K562 (cell line): ENCODE measurements around the gene POLR2C. TPM values are rescaled to one million over a fixed set of nuclear protein-coding genes. Genes with fewer than 3 reads are reported as not detected.
A peak's percentile ranks its signal among the peaks of the same experiment; 100 is the strongest.

Experiments used
- ARNT ChIP-seq, 2 experiments: fragments of 450-650 bp; IDR thresholded peaks; 2 replicates each; pipeline ENCODE4 v1.6.1; 2016; ENCODE audit warnings: mild to moderate bottlenecking in 1 of 2
- DIDO1 ChIP-seq: fragments of 450-650 bp; IDR thresholded peaks from 2 replicates; pipeline ENCODE4 v1.6.1; 2016; ENCODE audit warnings: low read depth, missing biosample characterization, missing genetic modification characterization
- KHSRP ChIP-seq: fragments of 450-650 bp; IDR thresholded peaks from 2 replicates; pipeline ENCODE4 v1.6.1; 2017
- MAFF ChIP-seq: IDR thresholded peaks from 2 replicates; pipeline ENCODE4 v1.6.1; 2012; ENCODE audit warnings: low read length, improper control_type of control experiment
- MAFK ChIP-seq: IDR thresholded peaks from 2 replicates; pipeline ENCODE4 v1.6.1; 2011; ENCODE audit warnings: low read length, improper control_type of control experiment
- RHOXF2B ChIP-seq: fragments of 250-450 bp; sonication (Bioruptor Pico); conservative IDR thresholded peaks from 2 replicates; pipeline ENCODE4 v1.5.1; 2021
- SMC3 ChIP-seq: conservative IDR thresholded peaks from 2 replicates; pipeline ENCODE4 v1.6.1; 2011; ENCODE audit warnings: low read depth, low read length, improper control_type of control experiment; ENCODE audit not compliant: insufficient read depth
- STAT5A ChIP-seq: IDR thresholded peaks from 2 replicates; pipeline ENCODE4 v1.6.1; 2012; ENCODE audit warnings: low read length, inconsistent platforms, borderline replicate concordance
- TCFL5 ChIP-seq: fragments of 250-450 bp; sonication (Bioruptor Pico); conservative IDR thresholded peaks from 2 replicates; pipeline ENCODE4 v1.6.1; 2021; ENCODE audit warnings: mild to moderate bottlenecking, moderate library complexity, matching md5 sums
- polyA plus RNA-seq, 8 experiments: library from polyadenylated mRNA; depleted of rRNA in 4 of 8; stranded (reverse) in 5 of 8; unstranded in 3 of 8; fragments of >200 nt; fragmentation: Nextera tagmentation in 2 of 8; fragmentation: Illumina TruSeq in 1 of 8; extraction: Ambion mirVana in 2 of 8; extraction: Trizol in 1 of 8; gene quantifications; 2 replicates each; pipeline versions ENCODE4 v1.2.1 to v1.2.3, GENCODE V29; 2011 to 2014; ENCODE audit warnings: inconsistent platforms in 1 of 8, missing spikeins in 1 of 8
- total RNA-seq, 7 experiments: library from RNA; depleted of rRNA in 6 of 7; stranded (reverse); fragments of >200 nt in 6 of 7; fragmentation: Illumina TruSeq in 2 of 7; extraction: Trizol in 2 of 7; gene quantifications; 2 replicates each; pipeline versions ENCODE4 v1.2.1 to v1.2.3, GENCODE V29; 2011 to 2021; ENCODE audit warnings: low replicate concordance in 1 of 7
- TF ChIP-seq, protein P1 (sequence below): fragments of 250-450 bp; sonication (Bioruptor Pico); IDR thresholded peaks from 2 replicates; pipeline ENCODE4 v1.9.0; 2021; ENCODE audit warnings: mild to moderate bottlenecking
- TF ChIP-seq, protein P2 (sequence below): fragments of 450-650 bp; IDR thresholded peaks from 2 replicates; pipeline ENCODE4 v1.6.1; 2016; ENCODE audit warnings: borderline replicate concordance
- TF ChIP-seq, protein P3 (sequence below): fragments of 200-600 bp; sonication (generic); IDR thresholded peaks from one replicate; pipeline ENCODE4 v1.6.1; 2012; ENCODE audit warnings: mild to moderate bottlenecking, low read depth, low read length, inconsistent platforms

The POLR2C gene
- total and polyA plus RNA-seq, 9 of the 15 experiments (the other 6 are each of a cell fraction or from before 2014, with no cell fraction given) = 70.3 to 163 (median 92.3) TPM

DNA sequence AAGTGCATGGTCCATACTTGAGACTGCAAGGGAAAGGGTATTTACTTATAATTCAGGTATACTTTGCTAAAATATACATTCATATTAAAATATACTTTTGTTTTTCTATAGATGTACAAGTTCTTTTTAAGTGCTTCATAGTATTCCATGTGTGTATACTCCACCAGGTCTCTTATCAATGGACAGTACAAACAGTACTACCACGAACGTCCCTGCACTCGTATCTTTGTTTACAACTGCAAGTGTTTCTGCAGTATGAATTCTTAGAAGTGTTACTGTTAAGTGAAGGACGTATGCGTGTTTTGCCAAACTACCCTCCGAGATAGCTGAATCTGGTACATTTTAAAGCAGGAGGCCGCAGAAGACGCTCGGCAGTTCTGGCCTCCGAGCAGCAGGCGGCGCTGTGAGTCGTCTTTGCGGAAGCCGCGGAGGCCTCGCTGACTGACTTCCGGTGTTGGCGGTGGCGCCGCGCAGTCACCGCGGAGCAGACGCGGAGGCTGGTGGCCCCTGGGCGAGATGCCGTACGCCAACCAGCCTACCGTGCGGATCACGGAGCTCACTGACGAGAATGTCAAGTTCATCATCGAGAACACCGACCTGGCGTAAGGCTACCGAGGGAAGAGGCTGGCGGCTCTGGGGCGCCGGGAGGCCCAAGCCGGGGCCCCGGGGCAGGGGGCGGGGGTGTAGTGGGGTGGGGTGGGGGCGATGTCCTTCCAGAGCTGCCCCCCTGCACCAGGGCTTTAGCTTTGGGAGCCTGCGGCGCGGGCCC lies at the start of gene POLR2C (continued):
- TF ChIP-seq, protein P1, sequence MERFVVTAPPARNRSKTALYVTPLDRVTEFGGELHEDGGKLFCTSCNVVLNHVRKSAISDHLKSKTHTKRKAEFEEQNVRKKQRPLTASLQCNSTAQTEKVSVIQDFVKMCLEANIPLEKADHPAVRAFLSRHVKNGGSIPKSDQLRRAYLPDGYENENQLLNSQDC = 0 out of 2 replicates have a peak, but pooled peaks have one; percentile 19
- TF ChIP-seq KHSRP = no peak
- TF ChIP-seq MAFF = no peak
- TF ChIP-seq STAT5A = no peak; the same call in 1 of the 2 replicates
- TF ChIP-seq, protein P2, sequence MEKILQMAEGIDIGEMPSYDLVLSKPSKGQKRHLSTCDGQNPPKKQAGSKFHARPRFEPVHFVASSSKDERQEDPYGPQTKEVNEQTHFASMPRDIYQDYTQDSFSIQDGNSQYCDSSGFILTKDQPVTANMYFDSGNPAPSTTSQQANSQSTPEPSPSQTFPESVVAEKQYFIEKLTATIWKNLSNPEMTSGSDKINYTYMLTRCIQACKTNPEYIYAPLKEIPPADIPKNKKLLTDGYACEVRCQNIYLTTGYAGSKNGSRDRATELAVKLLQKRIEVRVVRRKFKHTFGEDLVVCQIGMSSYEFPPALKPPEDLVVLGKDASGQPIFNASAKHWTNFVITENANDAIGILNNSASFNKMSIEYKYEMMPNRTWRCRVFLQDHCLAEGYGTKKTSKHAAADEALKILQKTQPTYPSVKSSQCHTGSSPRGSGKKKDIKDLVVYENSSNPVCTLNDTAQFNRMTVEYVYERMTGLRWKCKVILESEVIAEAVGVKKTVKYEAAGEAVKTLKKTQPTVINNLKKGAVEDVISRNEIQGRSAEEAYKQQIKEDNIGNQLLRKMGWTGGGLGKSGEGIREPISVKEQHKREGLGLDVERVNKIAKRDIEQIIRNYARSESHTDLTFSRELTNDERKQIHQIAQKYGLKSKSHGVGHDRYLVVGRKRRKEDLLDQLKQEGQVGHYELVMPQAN = peak; percentile 58; the same call in 1 of the 2 replicates
- TF ChIP-seq ARNT (IDR thresholded peaks at IDR 0.05) = no peak
- 0 out of 2 replicates have a peak, but pooled peaks have one; percentile 38 for TF ChIP-seq SMC3
- peak; percentile 66; the same call in 1 of the 2 replicates for TF ChIP-seq DIDO1
- no peak for TF ChIP-seq TCFL5
- TF ChIP-seq, protein P3, sequence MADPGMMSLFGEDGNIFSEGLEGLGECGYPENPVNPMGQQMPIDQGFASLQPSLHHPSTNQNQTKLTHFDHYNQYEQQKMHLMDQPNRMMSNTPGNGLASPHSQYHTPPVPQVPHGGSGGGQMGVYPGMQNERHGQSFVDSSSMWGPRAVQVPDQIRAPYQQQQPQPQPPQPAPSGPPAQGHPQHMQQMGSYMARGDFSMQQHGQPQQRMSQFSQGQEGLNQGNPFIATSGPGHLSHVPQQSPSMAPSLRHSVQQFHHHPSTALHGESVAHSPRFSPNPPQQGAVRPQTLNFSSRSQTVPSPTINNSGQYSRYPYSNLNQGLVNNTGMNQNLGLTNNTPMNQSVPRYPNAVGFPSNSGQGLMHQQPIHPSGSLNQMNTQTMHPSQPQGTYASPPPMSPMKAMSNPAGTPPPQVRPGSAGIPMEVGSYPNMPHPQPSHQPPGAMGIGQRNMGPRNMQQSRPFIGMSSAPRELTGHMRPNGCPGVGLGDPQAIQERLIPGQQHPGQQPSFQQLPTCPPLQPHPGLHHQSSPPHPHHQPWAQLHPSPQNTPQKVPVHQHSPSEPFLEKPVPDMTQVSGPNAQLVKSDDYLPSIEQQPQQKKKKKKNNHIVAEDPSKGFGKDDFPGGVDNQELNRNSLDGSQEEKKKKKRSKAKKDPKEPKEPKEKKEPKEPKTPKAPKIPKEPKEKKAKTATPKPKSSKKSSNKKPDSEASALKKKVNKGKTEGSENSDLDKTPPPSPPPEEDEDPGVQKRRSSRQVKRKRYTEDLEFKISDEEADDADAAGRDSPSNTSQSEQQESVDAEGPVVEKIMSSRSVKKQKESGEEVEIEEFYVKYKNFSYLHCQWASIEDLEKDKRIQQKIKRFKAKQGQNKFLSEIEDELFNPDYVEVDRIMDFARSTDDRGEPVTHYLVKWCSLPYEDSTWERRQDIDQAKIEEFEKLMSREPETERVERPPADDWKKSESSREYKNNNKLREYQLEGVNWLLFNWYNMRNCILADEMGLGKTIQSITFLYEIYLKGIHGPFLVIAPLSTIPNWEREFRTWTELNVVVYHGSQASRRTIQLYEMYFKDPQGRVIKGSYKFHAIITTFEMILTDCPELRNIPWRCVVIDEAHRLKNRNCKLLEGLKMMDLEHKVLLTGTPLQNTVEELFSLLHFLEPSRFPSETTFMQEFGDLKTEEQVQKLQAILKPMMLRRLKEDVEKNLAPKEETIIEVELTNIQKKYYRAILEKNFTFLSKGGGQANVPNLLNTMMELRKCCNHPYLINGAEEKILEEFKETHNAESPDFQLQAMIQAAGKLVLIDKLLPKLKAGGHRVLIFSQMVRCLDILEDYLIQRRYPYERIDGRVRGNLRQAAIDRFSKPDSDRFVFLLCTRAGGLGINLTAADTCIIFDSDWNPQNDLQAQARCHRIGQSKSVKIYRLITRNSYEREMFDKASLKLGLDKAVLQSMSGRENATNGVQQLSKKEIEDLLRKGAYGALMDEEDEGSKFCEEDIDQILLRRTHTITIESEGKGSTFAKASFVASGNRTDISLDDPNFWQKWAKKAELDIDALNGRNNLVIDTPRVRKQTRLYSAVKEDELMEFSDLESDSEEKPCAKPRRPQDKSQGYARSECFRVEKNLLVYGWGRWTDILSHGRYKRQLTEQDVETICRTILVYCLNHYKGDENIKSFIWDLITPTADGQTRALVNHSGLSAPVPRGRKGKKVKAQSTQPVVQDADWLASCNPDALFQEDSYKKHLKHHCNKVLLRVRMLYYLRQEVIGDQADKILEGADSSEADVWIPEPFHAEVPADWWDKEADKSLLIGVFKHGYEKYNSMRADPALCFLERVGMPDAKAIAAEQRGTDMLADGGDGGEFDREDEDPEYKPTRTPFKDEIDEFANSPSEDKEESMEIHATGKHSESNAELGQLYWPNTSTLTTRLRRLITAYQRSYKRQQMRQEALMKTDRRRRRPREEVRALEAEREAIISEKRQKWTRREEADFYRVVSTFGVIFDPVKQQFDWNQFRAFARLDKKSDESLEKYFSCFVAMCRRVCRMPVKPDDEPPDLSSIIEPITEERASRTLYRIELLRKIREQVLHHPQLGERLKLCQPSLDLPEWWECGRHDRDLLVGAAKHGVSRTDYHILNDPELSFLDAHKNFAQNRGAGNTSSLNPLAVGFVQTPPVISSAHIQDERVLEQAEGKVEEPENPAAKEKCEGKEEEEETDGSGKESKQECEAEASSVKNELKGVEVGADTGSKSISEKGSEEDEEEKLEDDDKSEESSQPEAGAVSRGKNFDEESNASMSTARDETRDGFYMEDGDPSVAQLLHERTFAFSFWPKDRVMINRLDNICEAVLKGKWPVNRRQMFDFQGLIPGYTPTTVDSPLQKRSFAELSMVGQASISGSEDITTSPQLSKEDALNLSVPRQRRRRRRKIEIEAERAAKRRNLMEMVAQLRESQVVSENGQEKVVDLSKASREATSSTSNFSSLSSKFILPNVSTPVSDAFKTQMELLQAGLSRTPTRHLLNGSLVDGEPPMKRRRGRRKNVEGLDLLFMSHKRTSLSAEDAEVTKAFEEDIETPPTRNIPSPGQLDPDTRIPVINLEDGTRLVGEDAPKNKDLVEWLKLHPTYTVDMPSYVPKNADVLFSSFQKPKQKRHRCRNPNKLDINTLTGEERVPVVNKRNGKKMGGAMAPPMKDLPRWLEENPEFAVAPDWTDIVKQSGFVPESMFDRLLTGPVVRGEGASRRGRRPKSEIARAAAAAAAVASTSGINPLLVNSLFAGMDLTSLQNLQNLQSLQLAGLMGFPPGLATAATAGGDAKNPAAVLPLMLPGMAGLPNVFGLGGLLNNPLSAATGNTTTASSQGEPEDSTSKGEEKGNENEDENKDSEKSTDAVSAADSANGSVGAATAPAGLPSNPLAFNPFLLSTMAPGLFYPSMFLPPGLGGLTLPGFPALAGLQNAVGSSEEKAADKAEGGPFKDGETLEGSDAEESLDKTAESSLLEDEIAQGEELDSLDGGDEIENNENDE = no peak
- TF ChIP-seq MAFK = peak; percentile 22; the same call in 1 of the 2 replicates
- TF ChIP-seq RHOXF2B = no peak
